Common myeloid progenitor, CD34-positive (primary cell): ENCODE results near the gene CALY.

Experiments
- CTCF ChIA-PET: fragments of 350-600 bp; sonication (Branson Sonifier 250); formaldehyde crosslinking; loops from one replicate; lab custom pipeline; 2021; ENCODE audit warnings: antibody characterized with exemption; lab: Charles Lee
- POLR2A ChIA-PET: fragments of 350-600 bp; sonication (Branson Sonifier 250); formaldehyde crosslinking; loops from one replicate; lab custom pipeline; 2021; ENCODE audit warnings: antibody characterized with exemption; lab: Charles Lee
- DNase-seq, 3 donors: peaks; one replicate each; pipeline versions ENCODE4 v3.0.0 to v3.0.0-alpha.2; 2013
- H3K27ac ChIP-seq, 2 experiments: 1 replicate in 1 of 2; 2 replicates in 1 of 2; pipeline ENCODE4 v1.7.0; 2013; ENCODE audit warnings: inconsistent platforms in 2 of 2, low read length in 2 of 2, mild to moderate bottlenecking in 2 of 2, low read depth in 1 of 2, moderate library complexity in 1 of 2; ENCODE audit not compliant: severe bottlenecking in 2 of 2, insufficient read depth in 1 of 2, poor library complexity in 1 of 2
- H3K27me3 ChIP-seq, 5 experiments: replicated peaks in 2 of 5; 1 replicate in 3 of 5; 2 replicates in 2 of 5; pipeline versions ENCODE4 v1.6.1 to v1.7.0; 2013; ENCODE audit warnings: low read length in 4 of 5, mild to moderate bottlenecking in 2 of 5, moderate library complexity in 2 of 5, inconsistent platforms in 1 of 5; ENCODE audit not compliant: insufficient read depth in 5 of 5, control insufficient read depth in 4 of 5
- H3K36me3 ChIP-seq, 4 experiments: 1 replicate in 2 of 4; 2 replicates in 2 of 4; pipeline versions ENCODE4 v1.6.1 to v1.7.0; 2013; ENCODE audit warnings: low read length in 3 of 4, control low read depth in 1 of 4, mild to moderate bottlenecking in 1 of 4; ENCODE audit not compliant: control insufficient read depth in 4 of 4, insufficient read depth in 4 of 4
- H3K4me1 ChIP-seq, 4 experiments: 1 replicate in 3 of 4; 2 replicates in 1 of 4; pipeline versions ENCODE4 v1.6.1 to v1.7.1; 2013; ENCODE audit warnings: low read length in 3 of 4, mild to moderate bottlenecking in 3 of 4, control low read depth in 1 of 4, inconsistent platforms in 1 of 4, moderate library complexity in 1 of 4; ENCODE audit not compliant: control insufficient read depth in 4 of 4, insufficient read depth in 4 of 4; ENCODE audit errors: control extremely low read depth in 1 of 4
- H3K4me3 ChIP-seq, 7 experiments: 1 replicate in 4 of 7; 2 replicates in 3 of 7; pipeline versions ENCODE4 v1.5.1 to v1.7.0; 2013; ENCODE audit warnings: mild to moderate bottlenecking in 7 of 7, low read length in 6 of 7, moderate library complexity in 6 of 7, inconsistent platforms in 2 of 7, low read depth in 2 of 7, control low read depth in 1 of 7; ENCODE audit not compliant: insufficient read depth in 4 of 7, control insufficient read depth in 1 of 7; ENCODE audit errors: extremely low read depth in 1 of 7
- H3K9me3 ChIP-seq, 5 experiments: 1 replicate in 4 of 5; 2 replicates in 1 of 5; pipeline versions ENCODE4 v1.6.1 to v1.7.1; 2013; ENCODE audit warnings: low read length in 4 of 5, mild to moderate bottlenecking in 2 of 5, inconsistent platforms in 1 of 5, low read depth in 1 of 5, moderate library complexity in 1 of 5; ENCODE audit not compliant: control insufficient read depth in 4 of 5, insufficient read depth in 2 of 5; ENCODE audit errors: control extremely low read depth in 1 of 5
- WGBS: methylation state at CpG from one replicate; pipeline ENCODE4 v1.1.5; 2013; ENCODE audit not compliant: insufficient coverage; 5-methylcytosine and 5-hydroxymethylcytosine counted together

Gene CALY

GRCh38 chr10:133316266-133316665, 20.4 kb downstream of the CALY start:
- POLR2A ChIA-PET, result no interaction called here
- no peak overlapping the region for H3K4me3 ChIP-seq
- H3K27me3 ChIP-seq, result peaks cover 0 to 12% (median 2%) of the 10 kb centered on the region in 5 experiments
- H3K27ac ChIP-seq, result no peak overlapping the region
- CTCF ChIA-PET, result interaction anchor here (1.0 to 2.9 kb wide), 6 partner anchors 8 to 70 kb away, joined by 3 to 14 read pairs (median 3); no protein-coding TSS in a partner anchor
- DNase-seq, result no peak
- H3K9me3 ChIP-seq, result peaks cover 0 to 2% (median 0%) of the 10 kb centered on the region in 5 experiments
- peaks cover 0 to 7% (median 1%) of the 10 kb centered on the region in 4 experiments for H3K4me1 ChIP-seq
- H3K36me3 ChIP-seq, result peaks cover 0 to 18% (median 14%) of the 10 kb centered on the region in 4 experiments
- WGBS, result 77% methylated on average over 2 of the region's 9 CpGs

DNA sequence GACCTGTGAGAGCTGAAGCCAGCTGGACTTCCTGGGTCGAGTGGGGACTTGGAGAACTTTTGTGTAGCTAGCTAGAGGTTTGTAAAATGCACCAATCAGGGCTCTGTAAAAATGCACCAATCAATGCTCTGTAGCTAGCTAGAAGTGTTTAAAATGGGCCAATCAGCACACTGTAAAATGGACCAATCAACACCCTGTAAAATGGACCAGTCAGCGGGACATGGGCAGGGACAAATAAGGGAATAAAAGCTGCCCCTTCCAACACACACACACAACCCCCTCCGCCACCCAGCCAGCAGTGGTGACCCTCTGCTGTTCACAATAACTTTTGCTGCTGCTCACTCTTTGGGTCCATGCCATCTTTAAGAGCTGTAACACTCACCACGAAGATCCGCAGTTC, 20.8 kb downstream of the CALY start:
- H3K27me3 ChIP-seq, result peaks cover 0 to 11% (median 2%) of the 10 kb centered on the region in 5 experiments
- POLR2A ChIA-PET, result no interaction called here
- no peak overlapping the region for H3K27ac ChIP-seq
- CTCF ChIA-PET, result interaction anchor here (0.9 to 2.9 kb wide), 7 partner anchors 8 to 71 kb away, joined by 3 to 14 read pairs (median 3); no protein-coding TSS in a partner anchor
- 91% methylated on average over 4 of the region's 5 CpGs for WGBS
- peaks cover 0 to 19% (median 14%) of the 10 kb centered on the region in 4 experiments for H3K36me3 ChIP-seq
- H3K4me3 ChIP-seq, result no peak overlapping the region
- DNase-seq, result peak in 2 of 3 donors; percentile 48 to 54
- peaks cover 0 to 7% (median 1%) of the 10 kb centered on the region in 4 experiments for H3K4me1 ChIP-seq
- peaks cover 0 to 1% (median 0%) of the 10 kb centered on the region in 5 experiments for H3K9me3 ChIP-seq

GRCh38 chr10:133314911-133315310, 21.8 kb downstream of the CALY start:
- CTCF ChIA-PET, result interaction anchor here (0.7 to 2.9 kb wide), 9 partner anchors 9 to 69 kb away, joined by 3 to 14 read pairs (median 3); no protein-coding TSS in a partner anchor
- 93% methylated on average over 9 of the region's 12 CpGs for WGBS
- H3K27me3 ChIP-seq, result peaks cover 0 to 10% (median 0%) of the 10 kb centered on the region in 5 experiments
- peaks cover 0 to 28% (median 20%) of the 10 kb centered on the region in 4 experiments for H3K36me3 ChIP-seq
- DNase-seq, result no peak
- H3K4me3 ChIP-seq, result no peak overlapping the region
- no peak overlapping the region for H3K27ac ChIP-seq
- POLR2A ChIA-PET, result no interaction called here
- H3K9me3 ChIP-seq, result no peaks in the 10 kb centered on the region
- peaks cover 0 to 7% (median 1%) of the 10 kb centered on the region in 4 experiments for H3K4me1 ChIP-seq

DNA sequence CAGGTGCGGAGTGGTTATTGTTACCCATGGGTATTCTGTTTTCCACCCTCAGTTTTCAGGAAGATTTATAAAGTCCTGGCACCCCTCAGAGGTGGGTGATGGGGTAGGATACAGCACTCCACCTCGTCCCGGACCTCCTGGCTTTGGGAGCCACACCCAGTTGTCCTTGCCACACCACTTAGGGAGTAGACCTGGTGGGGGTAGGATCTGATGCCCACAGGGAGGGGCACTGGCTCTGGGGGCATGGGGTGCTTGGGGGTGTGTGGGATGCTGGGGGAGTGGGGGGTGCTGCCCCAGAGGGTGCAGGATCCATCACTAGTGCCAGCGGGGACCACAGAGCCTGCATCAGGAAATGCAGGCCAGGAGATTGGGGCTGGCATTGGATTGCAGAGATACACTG, 23.5 kb downstream of the CALY start:
- Histone ChIP-seq H3K4me1 (peaks cover 0 to 8% (median 6%) of the 10 kb centered on the region in 4 experiments), H3K27me3 (no peaks in the 10 kb centered on the region), H3K27ac (no peak overlapping the region), H3K4me3 (no peak overlapping the region), H3K9me3 (no peaks in the 10 kb centered on the region), H3K36me3 (peaks cover 0 to 33% (median 26%) of the 10 kb centered on the region in 4 experiments)
- POLR2A ChIA-PET, result no interaction called here
- no peak for DNase-seq
- CTCF ChIA-PET, result interaction anchor here (1.2 kb wide), 1 partner anchor 32 kb away, joined by 3 read pairs; no protein-coding TSS in a partner anchor
- 100% methylated on average over 2 of the region's 4 CpGs for WGBS

DNA sequence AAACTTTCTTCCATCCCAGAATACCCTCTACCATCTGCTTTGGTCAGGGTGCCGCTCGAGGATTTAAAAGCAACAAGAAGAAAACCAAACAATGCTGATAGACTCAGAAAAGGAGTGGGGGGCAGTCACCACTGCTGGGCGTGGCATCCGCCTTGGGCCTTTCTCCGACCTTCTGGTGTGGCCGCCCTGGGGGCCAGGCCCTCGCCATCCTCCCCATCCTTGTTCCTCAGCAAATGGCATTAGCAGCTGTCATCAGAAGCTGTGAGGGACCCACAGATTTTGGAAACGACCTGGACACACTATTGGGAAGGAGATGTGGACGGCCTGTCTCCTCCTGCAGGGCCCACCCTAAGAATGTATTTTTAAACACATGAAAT, 23.9 kb downstream of the CALY start:
- ChIA-PET CTCF (no interaction called here), POLR2A (no interaction called here)
- WGBS, result 97% methylated on average over 6 of the region's 9 CpGs
- DNase-seq, result no peak
- no peak overlapping the region for H3K4me3 ChIP-seq
- peaks cover 0 to 12% (median 9%) of the 10 kb centered on the region in 4 experiments for H3K4me1 ChIP-seq
- no peaks in the 10 kb centered on the region for H3K27me3 ChIP-seq
- H3K9me3 ChIP-seq, result no peaks in the 10 kb centered on the region
- H3K36me3 ChIP-seq, result peaks cover 0 to 33% (median 26%) of the 10 kb centered on the region in 4 experiments
- H3K27ac ChIP-seq, result no peak overlapping the region

- Histone ChIP-seq H3K4me3 (no peak overlapping the region), H3K27me3 (no peaks in the 10 kb centered on the region), H3K36me3 (peaks cover 0 to 33% (median 26%) of the 10 kb centered on the region in 4 experiments), H3K9me3 (no peaks in the 10 kb centered on the region), H3K4me1 (peaks cover 0 to 18% (median 14%) of the 10 kb centered on the region in 4 experiments), H3K27ac (no peak overlapping the region)
- no peak for DNase-seq
- ChIA-PET CTCF (interaction anchor here (0.9 to 1.0 kb wide), 2 partner anchors 9 to 16 kb away, joined by 3 to 4 read pairs; no protein-coding TSS in a partner anchor), POLR2A (no interaction called here)
- 96% methylated on average over 21 of the region's 23 CpGs for WGBS
These were observed 24.5 kb downstream of the CALY start for GRCh38 chr10:133312016-133312768.

- H3K27ac ChIP-seq, result no peak overlapping the region
- no peaks in the 10 kb centered on the region for H3K9me3 ChIP-seq
- CTCF ChIA-PET, result interaction anchor here (0.9 to 1.2 kb wide), 3 partner anchors 10 to 30 kb away, joined by 3 to 4 read pairs (median 4); no protein-coding TSS in a partner anchor
- no peak for DNase-seq
- no peak overlapping the region for H3K4me3 ChIP-seq
- WGBS, result 98% methylated on average over 10 of the region's 10 CpGs
- peaks cover 0 to 22% (median 18%) of the 10 kb centered on the region in 4 experiments for H3K4me1 ChIP-seq
- peaks cover 0 to 33% (median 26%) of the 10 kb centered on the region in 4 experiments for H3K36me3 ChIP-seq
- H3K27me3 ChIP-seq, result no peaks in the 10 kb centered on the region
- POLR2A ChIA-PET, result no interaction called here
These were observed 25.1 kb downstream of the CALY start for GRCh38 chr10:133311570-133311969.
